K562 (cell line): ENCODE measurements around the gene PRDM12.

ENCODE experiments used
- CBFA2T3 ChIP-seq: fragments of 450-650 bp; IDR thresholded peaks from 2 replicates; pipeline ENCODE4 v1.6.1; 2017
- FOXK2 ChIP-seq, 2 experiments: fragments of 450-650 bp; IDR thresholded peaks in 1 of 2; conservative IDR thresholded peaks in 1 of 2; 2 replicates each; pipeline ENCODE4 v1.6.1; 2016; ENCODE audit warnings: low read depth in 2 of 2, mild to moderate bottlenecking in 1 of 2
- HDAC2 ChIP-seq: fragments of 450-650 bp; IDR thresholded peaks from 2 replicates; pipeline ENCODE4 v1.6.1; 2016; ENCODE audit warnings: mild to moderate bottlenecking
- HDGF ChIP-seq: fragments of 450-650 bp; IDR thresholded peaks from 2 replicates; pipeline ENCODE4 v1.6.1; 2016
- HNRNPL ChIP-seq: fragments of 200-400 bp; formaldehyde crosslinking; IDR thresholded peaks from 2 replicates; pipeline ENCODE4 v1.6.1; 2017; ENCODE audit warnings: low read depth, mild to moderate bottlenecking, low read length
- KLF1 ChIP-seq: fragments of 450-650 bp; IDR thresholded peaks from 2 replicates; pipeline ENCODE4 v1.6.1; 2016; ENCODE audit warnings: missing genetic modification characterization, missing compliant biosample characterization
- LARP7 ChIP-seq: fragments of 450-650 bp; IDR thresholded peaks from 2 replicates; pipeline ENCODE4 v1.6.1; 2016
- SMAD2 ChIP-seq: fragments of 150-350 bp; IDR thresholded peaks from 2 replicates; pipeline ENCODE4 v1.6.1; 2014; ENCODE audit warnings: low read depth, mild to moderate bottlenecking, low read length
- ZFX ChIP-seq: sonication (generic); formaldehyde crosslinking; IDR thresholded peaks from 2 replicates; pipeline ENCODE4 v1.8.0; 2022; ENCODE audit warnings: mild to moderate bottlenecking, missing genetic modification reagents, moderate library complexity
- ZNF224 ChIP-seq: sonication (generic); formaldehyde crosslinking; IDR thresholded peaks from 2 replicates; pipeline ENCODE4 v1.8.0; 2022; ENCODE audit warnings: mild to moderate bottlenecking, missing genetic modification reagents
- TF ChIP-seq, protein P1 (sequence below), 3 experiments: IDR thresholded peaks in 2 of 3; conservative IDR thresholded peaks in 1 of 3; 2 replicates each; pipeline ENCODE4 v1.5.1; 2011 to 2012; ENCODE audit warnings: low read length in 3 of 3, mild to moderate bottlenecking in 3 of 3, control low read depth in 2 of 3, improper control_type of control experiment in 1 of 3, inconsistent platforms in 1 of 3, low read depth in 1 of 3, mixed read lengths in 1 of 3, moderate library complexity in 1 of 3; ENCODE audit not compliant: insufficient read depth in 2 of 3
- TF ChIP-seq, protein P2 (sequence below): fragments of 450-650 bp; IDR thresholded peaks from 2 replicates; pipeline ENCODE4 v1.6.1; 2017; ENCODE audit warnings: mild to moderate bottlenecking, moderate library complexity
- TF ChIP-seq, protein P3 (sequence below), 2 experiments: fragments of 450-650 bp; formaldehyde crosslinking in 1 of 2; IDR thresholded peaks; 2 replicates each; pipeline versions ENCODE4 v1.4.0 to v1.6.1; 2014 to 2020; ENCODE audit warnings: mild to moderate bottlenecking in 2 of 2, borderline replicate concordance in 1 of 2, low read depth in 1 of 2
- TF ChIP-seq, protein P4 (sequence below): sonication (generic); formaldehyde crosslinking; IDR thresholded peaks from 2 replicates; pipeline ENCODE4 v1.8.0; 2023; ENCODE audit warnings: mild to moderate bottlenecking, missing genetic modification reagents

DNA sequence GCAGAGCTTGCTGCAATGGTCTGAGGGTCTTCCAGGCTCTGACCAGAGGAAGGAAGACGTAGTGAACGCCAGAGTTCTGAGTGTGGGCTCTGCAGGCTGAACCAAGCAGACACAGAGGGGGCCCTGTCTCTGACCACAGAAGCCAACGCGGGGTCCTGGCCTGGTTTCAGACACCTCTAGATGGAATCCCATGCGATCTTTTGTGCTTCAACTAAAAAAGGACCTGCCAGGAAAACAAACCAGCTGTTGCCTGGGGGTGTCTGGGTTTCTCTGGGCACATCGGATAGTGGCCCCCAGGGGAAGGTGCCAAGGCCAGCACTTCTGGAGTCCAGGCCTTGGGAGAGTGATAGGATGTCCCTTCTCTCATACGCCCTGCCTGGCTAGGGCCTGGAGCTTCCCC is 12.9 kb downstream of the PRDM12 start:
- TF ChIP-seq HDGF = no peak
- TF ChIP-seq, protein P1, sequence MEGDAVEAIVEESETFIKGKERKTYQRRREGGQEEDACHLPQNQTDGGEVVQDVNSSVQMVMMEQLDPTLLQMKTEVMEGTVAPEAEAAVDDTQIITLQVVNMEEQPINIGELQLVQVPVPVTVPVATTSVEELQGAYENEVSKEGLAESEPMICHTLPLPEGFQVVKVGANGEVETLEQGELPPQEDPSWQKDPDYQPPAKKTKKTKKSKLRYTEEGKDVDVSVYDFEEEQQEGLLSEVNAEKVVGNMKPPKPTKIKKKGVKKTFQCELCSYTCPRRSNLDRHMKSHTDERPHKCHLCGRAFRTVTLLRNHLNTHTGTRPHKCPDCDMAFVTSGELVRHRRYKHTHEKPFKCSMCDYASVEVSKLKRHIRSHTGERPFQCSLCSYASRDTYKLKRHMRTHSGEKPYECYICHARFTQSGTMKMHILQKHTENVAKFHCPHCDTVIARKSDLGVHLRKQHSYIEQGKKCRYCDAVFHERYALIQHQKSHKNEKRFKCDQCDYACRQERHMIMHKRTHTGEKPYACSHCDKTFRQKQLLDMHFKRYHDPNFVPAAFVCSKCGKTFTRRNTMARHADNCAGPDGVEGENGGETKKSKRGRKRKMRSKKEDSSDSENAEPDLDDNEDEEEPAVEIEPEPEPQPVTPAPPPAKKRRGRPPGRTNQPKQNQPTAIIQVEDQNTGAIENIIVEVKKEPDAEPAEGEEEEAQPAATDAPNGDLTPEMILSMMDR (IDR thresholded peaks at IDR 0.05 in 2 of 3, conservative IDR thresholded peaks at IDR 0.05 in 1 of 3; ENCODE audit: insufficient read depth in 2 of 3, low read depth in 1 of 3, low read length in 3 of 3) = no peak
- TF ChIP-seq, protein P2, sequence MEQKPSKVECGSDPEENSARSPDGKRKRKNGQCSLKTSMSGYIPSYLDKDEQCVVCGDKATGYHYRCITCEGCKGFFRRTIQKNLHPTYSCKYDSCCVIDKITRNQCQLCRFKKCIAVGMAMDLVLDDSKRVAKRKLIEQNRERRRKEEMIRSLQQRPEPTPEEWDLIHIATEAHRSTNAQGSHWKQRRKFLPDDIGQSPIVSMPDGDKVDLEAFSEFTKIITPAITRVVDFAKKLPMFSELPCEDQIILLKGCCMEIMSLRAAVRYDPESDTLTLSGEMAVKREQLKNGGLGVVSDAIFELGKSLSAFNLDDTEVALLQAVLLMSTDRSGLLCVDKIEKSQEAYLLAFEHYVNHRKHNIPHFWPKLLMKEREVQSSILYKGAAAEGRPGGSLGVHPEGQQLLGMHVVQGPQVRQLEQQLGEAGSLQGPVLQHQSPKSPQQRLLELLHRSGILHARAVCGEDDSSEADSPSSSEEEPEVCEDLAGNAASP = no peak
- TF ChIP-seq FOXK2 (conservative IDR thresholded peaks at IDR 0.05 in 1 of 2, IDR thresholded peaks at IDR 0.05 in 1 of 2; ENCODE audit: low read depth in 2 of 2) = no peak
- no peak for TF ChIP-seq KLF1 (tag)
- no peak for TF ChIP-seq SMAD2
- TF ChIP-seq ZNF224 (CRISPR knock-in tag) = no peak
- no peak for TF ChIP-seq HDAC2
- TF ChIP-seq HNRNPL = no peak
- no peak for TF ChIP-seq ZFX (CRISPR knock-in tag)
- no peak for TF ChIP-seq LARP7
- TF ChIP-seq, protein P3, sequence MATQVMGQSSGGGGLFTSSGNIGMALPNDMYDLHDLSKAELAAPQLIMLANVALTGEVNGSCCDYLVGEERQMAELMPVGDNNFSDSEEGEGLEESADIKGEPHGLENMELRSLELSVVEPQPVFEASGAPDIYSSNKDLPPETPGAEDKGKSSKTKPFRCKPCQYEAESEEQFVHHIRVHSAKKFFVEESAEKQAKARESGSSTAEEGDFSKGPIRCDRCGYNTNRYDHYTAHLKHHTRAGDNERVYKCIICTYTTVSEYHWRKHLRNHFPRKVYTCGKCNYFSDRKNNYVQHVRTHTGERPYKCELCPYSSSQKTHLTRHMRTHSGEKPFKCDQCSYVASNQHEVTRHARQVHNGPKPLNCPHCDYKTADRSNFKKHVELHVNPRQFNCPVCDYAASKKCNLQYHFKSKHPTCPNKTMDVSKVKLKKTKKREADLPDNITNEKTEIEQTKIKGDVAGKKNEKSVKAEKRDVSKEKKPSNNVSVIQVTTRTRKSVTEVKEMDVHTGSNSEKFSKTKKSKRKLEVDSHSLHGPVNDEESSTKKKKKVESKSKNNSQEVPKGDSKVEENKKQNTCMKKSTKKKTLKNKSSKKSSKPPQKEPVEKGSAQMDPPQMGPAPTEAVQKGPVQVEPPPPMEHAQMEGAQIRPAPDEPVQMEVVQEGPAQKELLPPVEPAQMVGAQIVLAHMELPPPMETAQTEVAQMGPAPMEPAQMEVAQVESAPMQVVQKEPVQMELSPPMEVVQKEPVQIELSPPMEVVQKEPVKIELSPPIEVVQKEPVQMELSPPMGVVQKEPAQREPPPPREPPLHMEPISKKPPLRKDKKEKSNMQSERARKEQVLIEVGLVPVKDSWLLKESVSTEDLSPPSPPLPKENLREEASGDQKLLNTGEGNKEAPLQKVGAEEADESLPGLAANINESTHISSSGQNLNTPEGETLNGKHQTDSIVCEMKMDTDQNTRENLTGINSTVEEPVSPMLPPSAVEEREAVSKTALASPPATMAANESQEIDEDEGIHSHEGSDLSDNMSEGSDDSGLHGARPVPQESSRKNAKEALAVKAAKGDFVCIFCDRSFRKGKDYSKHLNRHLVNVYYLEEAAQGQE (IDR thresholded peaks at IDR 0.05; ENCODE audit: borderline replicate concordance) = no peak
- TF ChIP-seq, protein P3 (CRISPR knock-in tag; IDR thresholded peaks at IDR 0.05; ENCODE audit: low read depth) = no peak
- TF ChIP-seq, protein P4, sequence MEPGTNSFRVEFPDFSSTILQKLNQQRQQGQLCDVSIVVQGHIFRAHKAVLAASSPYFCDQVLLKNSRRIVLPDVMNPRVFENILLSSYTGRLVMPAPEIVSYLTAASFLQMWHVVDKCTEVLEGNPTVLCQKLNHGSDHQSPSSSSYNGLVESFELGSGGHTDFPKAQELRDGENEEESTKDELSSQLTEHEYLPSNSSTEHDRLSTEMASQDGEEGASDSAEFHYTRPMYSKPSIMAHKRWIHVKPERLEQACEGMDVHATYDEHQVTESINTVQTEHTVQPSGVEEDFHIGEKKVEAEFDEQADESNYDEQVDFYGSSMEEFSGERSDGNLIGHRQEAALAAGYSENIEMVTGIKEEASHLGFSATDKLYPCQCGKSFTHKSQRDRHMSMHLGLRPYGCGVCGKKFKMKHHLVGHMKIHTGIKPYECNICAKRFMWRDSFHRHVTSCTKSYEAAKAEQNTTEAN (CRISPR knock-in tag) = no peak
- no peak for TF ChIP-seq CBFA2T3
